Stimulated activated CD8-positive, alpha-beta memory T cell treated with anti-CD3 and anti-CD28 coated beads, Interleukin-15, amount 100 ng/mL, for 4 hours (primary cell): ENCODE data around the gene CST7.

Experiments
- DNase-seq, 2 donors: peaks; one replicate each; pipeline ENCODE4 v3.0.0-alpha.2; 2020; ENCODE audit warnings: low read depth in 2 of 2

Gene CST7

DNA sequence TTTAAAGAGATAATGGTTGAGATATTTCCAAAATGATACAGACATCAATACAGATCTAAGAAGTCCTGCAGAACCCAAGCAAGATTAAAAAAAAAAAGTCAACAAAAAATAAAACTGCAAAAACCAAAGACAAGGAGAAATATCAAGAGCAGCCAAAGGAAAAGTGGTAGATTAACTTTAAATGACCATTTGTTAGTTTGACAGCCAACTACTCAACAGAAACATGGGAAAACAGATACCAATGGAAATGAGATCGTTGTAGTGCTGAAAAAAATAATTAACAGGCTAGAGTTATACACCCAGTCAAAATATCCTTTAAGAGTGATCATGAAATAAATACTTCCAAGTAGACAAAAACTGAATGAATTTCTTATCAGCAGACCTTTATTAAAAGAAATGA, 53.9 kb downstream of the CST7 start:
- no peak for DNase-seq

- no peak for DNase-seq
These were observed 56.2 kb downstream of the CST7 start for GRCh38 chr20:25005220-25005619.

DNA sequence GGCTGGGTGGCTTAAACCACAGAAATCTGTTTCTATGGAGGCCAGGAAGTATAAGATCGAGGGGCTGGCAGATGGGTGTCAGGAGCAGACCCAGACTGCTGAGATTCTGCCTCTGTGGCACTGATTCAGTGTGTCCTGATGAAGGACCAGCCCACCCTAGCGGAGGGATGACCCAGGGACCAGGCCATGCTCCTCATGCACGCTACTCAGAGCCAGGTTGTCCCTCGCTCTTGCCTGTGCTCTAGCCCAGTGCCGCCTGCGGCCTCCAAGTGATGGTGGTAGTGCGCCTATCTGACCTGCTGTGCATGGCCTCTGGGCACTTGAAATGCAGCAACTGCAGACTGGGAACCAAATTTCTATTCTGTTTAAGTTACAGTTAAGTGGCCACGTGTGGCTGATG, 56.6 kb downstream of the CST7 start:
- DNase-seq: no peak

DNA sequence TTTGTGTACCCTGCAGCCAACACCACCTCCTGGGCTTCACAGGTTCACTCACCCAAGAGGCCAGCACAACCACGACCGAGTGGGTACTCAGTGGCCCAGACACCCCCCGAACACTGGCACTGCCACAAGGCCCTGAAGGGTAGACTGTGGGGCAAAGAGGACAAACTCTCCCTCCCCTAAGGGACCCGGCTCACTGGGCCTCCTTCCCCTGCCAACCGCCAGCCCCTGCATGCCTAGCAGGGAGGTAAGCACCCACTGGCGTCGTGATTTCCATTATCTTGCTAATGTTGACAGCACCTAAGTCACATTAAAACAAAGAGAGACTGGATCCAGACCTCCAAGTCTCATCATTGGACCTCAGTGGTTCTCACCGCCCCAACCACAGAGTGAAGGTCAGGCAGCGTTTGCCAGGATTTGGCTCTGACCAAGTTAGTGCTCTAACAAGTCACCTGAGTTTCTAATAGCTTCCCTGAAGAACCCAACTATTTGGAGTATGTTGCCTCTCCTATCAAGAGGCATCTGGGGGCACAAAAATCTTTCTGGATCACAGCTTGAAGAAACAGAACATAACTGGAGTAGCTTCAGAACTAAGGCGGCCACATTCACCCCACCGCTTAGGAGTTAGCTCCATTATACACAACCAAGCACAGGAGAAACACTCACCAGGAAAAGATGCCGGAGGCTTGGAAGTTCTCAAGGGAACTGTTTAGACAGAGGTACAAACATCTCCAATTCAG, 57.5 kb downstream of the CST7 start:
- DNase-seq: no peak

- DNase-seq: no peak
These were observed 58.6 kb downstream of the CST7 start for GRCh38 chr20:25007491-25008305.

GRCh38 chr20:25008388-25009217, 59.5 kb downstream of the CST7 start:
- no peak for DNase-seq
